T-helper 2 cell treated with Interferon-gamma antibody and Interleukin-4, amounts not matched to agents 100 ng/mL and 5 ng/mL, for 36 hours (primary cell): ENCODE measurements around the gene HNRNPM. TPM values are rescaled to one million over a fixed set of nuclear protein-coding genes. Genes with fewer than 3 reads are reported as not detected.

Experiments used
- total RNA-seq: library from RNA; stranded (reverse); gene quantifications from 2 replicates; pipeline ENCODE4 v1.2.3, GENCODE V29; 2022

The HNRNPM gene
- total RNA-seq, 1 donor from 2014 or later, result 328 TPM

Other genes starting within 250 kb of the HNRNPM start
- gene CERS4, start 235.6 kb upstream of the HNRNPM start, total RNA-seq, result 18.6 and 22.2 TPM in 2 replicates
- 60.5 and 65.1 TPM in 2 replicates for gene CD320, start 136.6 kb upstream of the HNRNPM start, total RNA-seq
- gene NDUFA7, start 123.6 kb upstream of the HNRNPM start, total RNA-seq, result 46.4 and 49.6 TPM in 2 replicates
- gene RPS28, start 123.5 kb upstream of the HNRNPM start, total RNA-seq, result 2,029 and 2,116 TPM in 2 replicates
- gene KANK3, start 101.7 kb upstream of the HNRNPM start, total RNA-seq, result 1.5 and 2.2 TPM in 2 replicates
- gene ANGPTL4, start 80.8 kb upstream of the HNRNPM start, total RNA-seq, result 0.30 and 0.36 TPM in 2 replicates
- 98.3 and 99.9 TPM in 2 replicates for gene RAB11B, start 54.6 kb upstream of the HNRNPM start, total RNA-seq
- 16.9 and 17.5 TPM in 2 replicates for gene MARCHF2, start 31.7 kb upstream of the HNRNPM start, total RNA-seq
- gene PRAM1, start 57.7 kb downstream of the HNRNPM start, total RNA-seq, result 1.4 and 2.5 TPM in 2 replicates
- gene ZNF414, start 69.2 kb downstream of the HNRNPM start, total RNA-seq, result 32.7 and 38.4 TPM in 2 replicates
- 385 and 386 TPM in 2 replicates for gene MYO1F, start 132.5 kb downstream of the HNRNPM start, total RNA-seq
- 6.4 and 8.4 TPM in 2 replicates for gene ADAMTS10, start 165.7 kb downstream of the HNRNPM start, total RNA-seq
- gene NFILZ, start 185.7 kb downstream of the HNRNPM start, total RNA-seq, result not detected in 2 replicates